ENCODE data around the gene CYTH4. TPM values are rescaled to one million over a fixed set of nuclear protein-coding genes. Genes with fewer than 3 reads are reported as not detected.

CYTH4 gene
- polyA plus RNA-seq, 1 donor = 3.9 TPM

- no peak for DNase-seq
Observed at GRCh38 chr22:37309211-37310074, 27.1 kb downstream of the CYTH4 start.

- no peak for DNase-seq
Observed at GRCh38 chr22:37310075-37310606, 27.8 kb downstream of the CYTH4 start.

GRCh38 chr22:37310815-37311595 is 28.7 kb downstream of the CYTH4 start:
- DNase-seq = no peak

GRCh38 chr22:37311761-37312312 is 29.5 kb downstream of the CYTH4 start:
- no peak for DNase-seq

GRCh38 chr22:37312549-37313183 is 30.4 kb downstream of the CYTH4 start:
- DNase-seq = no peak

GRCh38 chr22:37313376-37314314 is 31.3 kb downstream of the CYTH4 start:
- DNase-seq = no peak

GRCh38 chr22:37314315-37315074 is 32.2 kb downstream of the CYTH4 start:
- no peak for DNase-seq

GRCh38 chr22:37316405-37316804 is 34.1 kb downstream of the CYTH4 start:
- no peak for DNase-seq

- peak; percentile 86 for DNase-seq
Observed at GRCh38 chr22:37316875-37317371, 34.6 kb downstream of the CYTH4 start.

GRCh38 chr22:37317698-37318210 is 35.4 kb downstream of the CYTH4 start:
- DNase-seq = no peak

- DNase-seq = no peak
Observed at GRCh38 chr22:37318364-37319109, 36.2 kb downstream of the CYTH4 start.

- no peak for DNase-seq
Observed at GRCh38 chr22:37319469-37319868, 37.2 kb downstream of the CYTH4 start.

GRCh38 chr22:37320726-37321677 is 38.7 kb downstream of the CYTH4 start:
- DNase-seq = no peak

GRCh38 chr22:37324340-37325038 is 42.2 kb downstream of the CYTH4 start:
- no peak for DNase-seq

GRCh38 chr22:37325039-37325395 is 42.7 kb downstream of the CYTH4 start:
- no peak for DNase-seq

- no peak for DNase-seq
Observed at GRCh38 chr22:37326726-37327125, 44.4 kb downstream of the CYTH4 start.

- DNase-seq = no peak
Observed at GRCh38 chr22:37328017-37328416, 45.7 kb downstream of the CYTH4 start.
